Measurements from ENCODE around the gene TRPM2. TPM values are rescaled to one million over a fixed set of nuclear protein-coding genes. Genes with fewer than 3 reads are reported as not detected.

The TRPM2 gene
- total and polyA plus RNA-seq, 10 of the 15 experiments (the other 5 are each of a cell fraction or from before 2014, with no cell fraction given), result 0.03 to 9.1 (median 2.6) TPM

DNA sequence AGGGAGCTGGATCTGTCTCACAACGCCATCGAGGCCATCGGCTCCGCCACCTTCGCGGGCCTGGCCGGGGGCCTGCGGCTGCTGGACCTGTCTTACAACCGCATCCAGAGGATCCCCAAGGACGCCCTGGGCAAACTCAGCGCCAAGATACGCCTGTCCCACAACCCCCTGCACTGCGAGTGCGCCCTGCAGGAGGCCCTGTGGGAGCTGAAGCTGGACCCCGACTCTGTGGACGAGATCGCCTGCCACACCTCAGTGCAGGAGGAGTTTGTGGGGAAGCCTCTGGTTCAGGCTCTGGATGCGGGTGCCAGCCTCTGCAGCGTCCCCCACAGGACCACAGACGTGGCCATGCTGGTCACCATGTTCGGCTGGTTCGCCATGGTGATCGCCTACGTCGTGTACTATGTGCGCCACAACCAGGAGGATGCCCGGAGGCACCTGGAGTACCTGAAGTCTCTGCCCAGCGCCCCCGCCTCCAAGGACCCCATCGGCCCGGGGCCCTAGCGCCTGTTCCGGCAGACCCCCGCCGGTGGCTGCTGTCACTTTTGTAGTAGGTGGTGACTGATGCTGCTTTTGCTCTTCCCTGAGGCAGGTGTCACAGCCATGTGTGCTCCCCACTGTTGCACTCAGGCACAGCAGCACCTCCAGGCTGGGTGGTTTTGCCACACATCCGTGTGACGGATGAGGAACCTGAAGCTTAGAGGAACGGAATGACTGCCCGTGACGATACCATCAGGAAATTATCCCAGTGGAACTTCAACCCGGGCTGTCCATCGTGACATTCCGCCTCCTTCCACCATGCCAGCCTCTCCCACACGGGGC, 103.7 kb downstream of the TRPM2 start:
- Histone ChIP-seq H4K20me1 (ENCODE audit: control insufficient read depth, insufficient read depth) (no peaks in the 10 kb centered on the region), H3K4me2 (ENCODE audit: control insufficient read depth, insufficient read depth) (no peak overlapping the region), H3K4me1 (ENCODE audit: control insufficient read depth, insufficient read depth, low read length) (no peaks in the 10 kb centered on the region), H3K9me3 (replicated peaks; ENCODE audit: control insufficient read depth, insufficient read depth, low read length) (no peaks in the 10 kb centered on the region; the same call in 2 of the 3 replicates), H3K4me3 (no peak overlapping the region), H2AFZ (ENCODE audit: control insufficient read depth, low read depth, low read length) (no peak overlapping the region), H3K9ac (ENCODE audit: control insufficient read depth, insufficient read depth, low read length) (no peak overlapping the region), H3K27ac (ENCODE audit: control insufficient read depth, insufficient read depth) (no peak overlapping the region), H3K27me3 (replicated peaks in 1 of 2; ENCODE audit: control insufficient read depth in 2 of 2, insufficient read depth in 2 of 2, low read length in 1 of 2) (no peaks in the 10 kb centered on the region), H3K79me2 (ENCODE audit: control insufficient read depth, insufficient read depth, low read length) (no peaks in the 10 kb centered on the region), H3K36me3 (ENCODE audit: control insufficient read depth in 2 of 2, insufficient read depth in 2 of 2, low read length in 1 of 2) (no peaks in the 10 kb centered on the region)
- no peak for FAIRE-seq
- ChIA-PET POLR2A (no interaction called here), RAD21 (ENCODE audit: unreplicated experiment) (no interaction called here), CTCF (no interaction called here), SMC1A (ENCODE audit: uncharacterized antibody, unreplicated experiment) (no interaction called here)
- in situ Hi-C loops (cut with MboI) (no loop called here), intact Hi-C loops (cut with micrococcal nuclease; ENCODE audit: unreplicated experiment) (no loop called here)
- WGBS (ENCODE audit: insufficient coverage, insufficient replicate concordance, low lambda C conversion rate, missing lambda C conversion rate), result 92% methylated on average over 39 of the region's 44 CpGs
- DNase-seq (ENCODE audit: low read depth, low spot score), result no peak
- BruUV-seq (replicated peaks), result no TSS peak
- no peak for ATAC-seq
- no peak for TF ChIP-seq RELA (IDR thresholded peaks at IDR 0.05; ENCODE audit: borderline replicate concordance, partially characterized antibody)
- TF ChIP-seq, protein P1, sequence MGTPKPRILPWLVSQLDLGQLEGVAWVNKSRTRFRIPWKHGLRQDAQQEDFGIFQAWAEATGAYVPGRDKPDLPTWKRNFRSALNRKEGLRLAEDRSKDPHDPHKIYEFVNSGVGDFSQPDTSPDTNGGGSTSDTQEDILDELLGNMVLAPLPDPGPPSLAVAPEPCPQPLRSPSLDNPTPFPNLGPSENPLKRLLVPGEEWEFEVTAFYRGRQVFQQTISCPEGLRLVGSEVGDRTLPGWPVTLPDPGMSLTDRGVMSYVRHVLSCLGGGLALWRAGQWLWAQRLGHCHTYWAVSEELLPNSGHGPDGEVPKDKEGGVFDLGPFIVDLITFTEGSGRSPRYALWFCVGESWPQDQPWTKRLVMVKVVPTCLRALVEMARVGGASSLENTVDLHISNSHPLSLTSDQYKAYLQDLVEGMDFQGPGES (IDR thresholded peaks at IDR 0.05), result no peak
- no peak for TF ChIP-seq FOXM1 (IDR thresholded peaks at IDR 0.05; ENCODE audit: low read depth, low read length)
- no peak for TF ChIP-seq RUNX3 (IDR thresholded peaks at IDR 0.05; ENCODE audit: low read length)

DNA sequence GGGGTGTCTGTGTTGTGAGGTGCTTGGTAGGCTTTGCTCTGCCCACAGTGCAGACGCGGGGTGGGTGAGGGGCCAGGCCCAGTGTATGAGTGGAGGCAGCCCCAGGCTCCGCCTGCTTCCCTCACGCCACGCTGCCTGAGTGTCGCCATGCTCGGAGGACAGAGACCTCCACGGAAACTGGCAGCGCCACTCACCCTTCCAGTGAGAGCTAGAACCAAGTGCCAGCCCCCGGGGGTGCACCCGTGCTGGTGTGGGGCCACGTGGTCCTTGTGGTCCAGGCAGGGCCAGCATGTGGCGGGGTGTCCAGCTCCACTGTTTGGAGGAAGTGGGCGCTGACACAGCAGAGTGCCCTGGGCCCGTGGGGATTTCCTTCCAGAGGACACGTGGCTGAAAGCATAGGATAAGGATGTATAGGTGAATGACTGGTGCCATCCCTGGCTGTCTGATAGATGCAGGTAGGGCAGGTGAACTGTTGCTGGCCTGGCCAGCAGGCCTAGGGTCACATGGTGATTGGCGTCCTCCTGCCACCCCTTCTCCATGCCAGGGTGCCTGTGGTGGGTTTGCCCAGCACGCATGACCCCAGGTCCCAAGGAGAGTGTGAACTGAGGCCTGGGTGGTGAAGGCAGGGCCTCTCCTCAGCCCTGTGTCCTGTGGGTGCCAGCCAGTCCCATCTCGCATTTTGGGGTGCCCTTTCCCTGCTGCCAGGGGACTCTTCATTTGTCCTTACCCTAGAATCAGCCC, 105.7 kb downstream of the TRPM2 start:
- Histone ChIP-seq H3K4me1 (ENCODE audit: control insufficient read depth, insufficient read depth, low read length) (no peaks in the 10 kb centered on the region), H2AFZ (ENCODE audit: control insufficient read depth, low read depth, low read length) (no peak overlapping the region), H3K27me3 (replicated peaks in 1 of 2; ENCODE audit: control insufficient read depth in 2 of 2, insufficient read depth in 2 of 2, low read length in 1 of 2) (no peaks in the 10 kb centered on the region), H3K4me3 (no peak overlapping the region), H3K9ac (ENCODE audit: control insufficient read depth, insufficient read depth, low read length) (no peak overlapping the region), H4K20me1 (ENCODE audit: control insufficient read depth, insufficient read depth) (no peaks in the 10 kb centered on the region), H3K4me2 (ENCODE audit: control insufficient read depth, insufficient read depth) (no peak overlapping the region), H3K9me3 (replicated peaks; ENCODE audit: control insufficient read depth, insufficient read depth, low read length) (no peaks in the 10 kb centered on the region; the same call in 2 of the 3 replicates), H3K27ac (ENCODE audit: control insufficient read depth, insufficient read depth) (no peak overlapping the region), H3K36me3 (ENCODE audit: control insufficient read depth in 2 of 2, insufficient read depth in 2 of 2, low read length in 1 of 2) (no peaks in the 10 kb centered on the region), H3K79me2 (ENCODE audit: control insufficient read depth, insufficient read depth, low read length) (no peaks in the 10 kb centered on the region)
- ChIA-PET CTCF (no interaction called here), RAD21 (ENCODE audit: unreplicated experiment) (no interaction called here), POLR2A (no interaction called here), SMC1A (ENCODE audit: uncharacterized antibody, unreplicated experiment) (no interaction called here)
- no peak for ATAC-seq
- no peak for DNase-seq (ENCODE audit: low read depth, low spot score)
- intact Hi-C loops (cut with micrococcal nuclease; ENCODE audit: unreplicated experiment), result no loop called here
- 65% methylated on average over 19 of the region's 19 CpGs for WGBS (ENCODE audit: insufficient coverage, insufficient replicate concordance, low lambda C conversion rate, missing lambda C conversion rate)
- BruUV-seq (replicated peaks), result no TSS peak
- in situ Hi-C loops (cut with MboI), result no loop called here
- no peak for FAIRE-seq
- TF ChIP-seq ZZZ3 (IDR thresholded peaks at IDR 0.05; ENCODE audit: control insufficient read depth, insufficient read length, low read depth), result no peak
- no peak for TF ChIP-seq SMAD5 (IDR thresholded peaks at IDR 0.05; ENCODE audit: low read depth)
- TF ChIP-seq IKZF1 (conservative IDR thresholded peaks at IDR 0.05), result no peak
- TF ChIP-seq PAX8 (IDR thresholded peaks at IDR 0.05), result no peak
- TF ChIP-seq, protein P2, sequence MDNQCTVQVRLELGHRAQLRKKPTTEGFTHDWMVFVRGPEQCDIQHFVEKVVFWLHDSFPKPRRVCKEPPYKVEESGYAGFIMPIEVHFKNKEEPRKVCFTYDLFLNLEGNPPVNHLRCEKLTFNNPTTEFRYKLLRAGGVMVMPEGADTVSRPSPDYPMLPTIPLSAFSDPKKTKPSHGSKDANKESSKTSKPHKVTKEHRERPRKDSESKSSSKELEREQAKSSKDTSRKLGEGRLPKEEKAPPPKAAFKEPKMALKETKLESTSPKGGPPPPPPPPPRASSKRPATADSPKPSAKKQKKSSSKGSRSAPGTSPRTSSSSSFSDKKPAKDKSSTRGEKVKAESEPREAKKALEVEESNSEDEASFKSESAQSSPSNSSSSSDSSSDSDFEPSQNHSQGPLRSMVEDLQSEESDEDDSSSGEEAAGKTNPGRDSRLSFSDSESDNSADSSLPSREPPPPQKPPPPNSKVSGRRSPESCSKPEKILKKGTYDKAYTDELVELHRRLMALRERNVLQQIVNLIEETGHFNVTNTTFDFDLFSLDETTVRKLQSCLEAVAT (IDR thresholded peaks at IDR 0.05), result no peak
- TF ChIP-seq KLF5 (IDR thresholded peaks at IDR 0.05; ENCODE audit: partially characterized antibody), result no peak
- TF ChIP-seq, protein P3, sequence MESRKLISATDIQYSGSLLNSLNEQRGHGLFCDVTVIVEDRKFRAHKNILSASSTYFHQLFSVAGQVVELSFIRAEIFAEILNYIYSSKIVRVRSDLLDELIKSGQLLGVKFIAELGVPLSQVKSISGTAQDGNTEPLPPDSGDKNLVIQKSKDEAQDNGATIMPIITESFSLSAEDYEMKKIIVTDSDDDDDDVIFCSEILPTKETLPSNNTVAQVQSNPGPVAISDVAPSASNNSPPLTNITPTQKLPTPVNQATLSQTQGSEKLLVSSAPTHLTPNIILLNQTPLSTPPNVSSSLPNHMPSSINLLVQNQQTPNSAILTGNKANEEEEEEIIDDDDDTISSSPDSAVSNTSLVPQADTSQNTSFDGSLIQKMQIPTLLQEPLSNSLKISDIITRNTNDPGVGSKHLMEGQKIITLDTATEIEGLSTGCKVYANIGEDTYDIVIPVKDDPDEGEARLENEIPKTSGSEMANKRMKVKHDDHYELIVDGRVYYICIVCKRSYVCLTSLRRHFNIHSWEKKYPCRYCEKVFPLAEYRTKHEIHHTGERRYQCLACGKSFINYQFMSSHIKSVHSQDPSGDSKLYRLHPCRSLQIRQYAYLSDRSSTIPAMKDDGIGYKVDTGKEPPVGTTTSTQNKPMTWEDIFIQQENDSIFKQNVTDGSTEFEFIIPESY (IDR thresholded peaks at IDR 0.05), result no peak
- TF ChIP-seq GATAD2B (conservative IDR thresholded peaks at IDR 0.05; ENCODE audit: low read depth), result no peak
